KBM-7 (cell line): Measurements from ENCODE around the gene SCUBE2.
"Not testable (repeated sequence)": the region's sequence is repeated elsewhere in the genome, so short reads cannot be mapped to it uniquely, and the experiment has no call there.

Experiments used
- DNase-seq: peaks from one replicate; pipeline ENCODE4 v3.0.0-alpha.2; 2015
- in situ Hi-C: fragments of 300-500 bp; cut with MboI; formaldehyde crosslinking; loops from 2 replicates; pipeline ENCODE4 v1.14.3; 2020; ENCODE audit warnings: low sequenced_read_pairs, low pct_unique_long_range_greater_than_20kb, mixed read lengths

SCUBE2 gene

GRCh38 chr11:8988329-8989234 lies 102.8 kb downstream of the SCUBE2 start:
- in situ Hi-C loops = no loop called here
- no peak for DNase-seq

GRCh38 chr11:8987446-8987845 lies 104.0 kb downstream of the SCUBE2 start:
- in situ Hi-C loops = no loop called here
- DNase-seq = no peak

GRCh38 chr11:8986772-8987171 lies 104.6 kb downstream of the SCUBE2 start:
- in situ Hi-C loops, DNase-seq: not testable (repeated sequence)

GRCh38 chr11:8985462-8985861 lies 105.9 kb downstream of the SCUBE2 start:
- in situ Hi-C loops = no loop called here
- DNase-seq = no peak

- DNase-seq = no peak
- in situ Hi-C loops = no loop called here
These were observed 107.8 kb downstream of the SCUBE2 start for GRCh38 chr11:8983552-8983951.

- in situ Hi-C loops = no loop called here
These were observed 110.9 kb downstream of the SCUBE2 start for GRCh38 chr11:8980485-8980884.

GRCh38 chr11:8979365-8979764 lies 112.0 kb downstream of the SCUBE2 start:
- DNase-seq, in situ Hi-C loops: not testable (repeated sequence)

More at GRCh38 chr11:8980485-8980884, 110.9 kb downstream of the SCUBE2 start:
- DNase-seq = no peak

GRCh38 chr11:8973121-8973520 lies 118.3 kb downstream of the SCUBE2 start:
- peak; percentile 25 for DNase-seq
- in situ Hi-C loops = no loop called here

- no peak for DNase-seq
- in situ Hi-C loops = no loop called here
These were observed 119.5 kb downstream of the SCUBE2 start for GRCh38 chr11:8971924-8972316.

GRCh38 chr11:8971196-8971923 lies 120.0 kb downstream of the SCUBE2 start:
- no peak for DNase-seq
- in situ Hi-C loops = no loop called here
